GM19240 (cell line): ENCODE measurements around the gene TSC22D4.
"Not testable (repeated sequence)": the region's sequence is repeated elsewhere in the genome, so short reads cannot be mapped to it uniquely, and the experiment has no call there.

ENCODE experiments used
- DNase-seq: peaks from one replicate; pipeline ENCODE4 v3.0.0; 2011; ENCODE audit warnings: low spot score; ENCODE audit not compliant: insufficient read length

TSC22D4 gene

GRCh38 chr7:100478958-100479660, at the start of gene TSC22D4:
TSC22D4 (minus strand) TSS chr7:100479214; CDS start chr7:100478038, 1,176 bp downstream.
- peak; percentile 89 for DNase-seq

GRCh38 chr7:100528108-100528866, 49.3 kb upstream of the TSC22D4 start:
- DNase-seq, result not testable (repeated sequence)

- DNase-seq, result not testable (repeated sequence)
Measured at GRCh38 chr7:100523192-100523591, 44.2 kb upstream of the TSC22D4 start.

DNA sequence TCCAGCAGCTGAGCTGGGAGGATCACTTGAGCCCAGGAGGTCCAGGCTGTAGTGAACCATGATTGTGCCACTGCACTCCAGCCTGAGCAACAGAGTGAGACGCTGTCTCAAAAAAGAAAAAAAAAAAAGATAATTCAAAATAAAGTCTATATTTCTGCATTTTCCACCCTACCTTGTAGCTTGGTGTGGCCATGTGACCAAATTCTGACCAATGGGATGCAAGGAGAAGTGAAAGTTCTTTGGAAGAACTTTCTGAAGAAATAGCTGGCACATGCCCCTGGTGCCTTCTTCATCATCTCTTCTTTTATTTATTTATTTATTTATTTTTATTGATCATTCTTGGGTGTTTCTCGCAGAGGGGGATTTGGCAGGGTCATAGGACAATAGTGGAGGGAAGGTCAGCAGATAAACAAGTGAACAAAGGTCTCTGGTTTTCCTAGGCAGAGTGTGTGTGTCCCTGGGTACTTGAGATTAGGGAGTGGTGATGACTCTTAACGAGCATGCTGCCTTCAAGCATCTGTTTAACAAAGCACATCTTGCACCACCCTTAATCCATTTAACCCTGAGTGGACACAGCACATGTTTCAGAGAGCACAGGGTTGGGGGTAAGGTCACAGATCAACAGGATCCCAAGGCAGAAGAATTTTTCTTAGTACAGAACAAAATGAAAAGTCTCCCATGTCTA, 43.0 kb upstream of the TSC22D4 start:
- DNase-seq, result not testable (repeated sequence)

- no peak for DNase-seq
Measured at GRCh38 chr7:100521076-100521475, 42.1 kb upstream of the TSC22D4 start.

DNA sequence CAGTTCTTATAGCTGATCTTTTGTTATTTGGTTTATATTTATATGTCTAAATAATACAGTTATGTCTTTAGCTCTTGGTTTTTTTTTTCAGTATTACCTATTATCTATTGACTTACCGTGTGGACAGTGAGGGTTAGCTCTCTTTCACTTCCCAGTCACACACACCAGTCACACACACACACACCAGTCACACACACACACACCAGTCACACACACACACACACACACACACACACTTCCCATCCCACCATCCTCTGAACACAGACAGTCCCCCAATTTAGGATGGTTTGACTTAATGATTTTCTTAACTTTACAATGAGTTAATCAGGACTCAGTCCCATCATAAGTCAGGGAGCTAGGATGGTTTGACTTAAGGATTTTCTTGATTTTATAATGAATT, 41.1 kb upstream of the TSC22D4 start:
- no peak for DNase-seq

DNA sequence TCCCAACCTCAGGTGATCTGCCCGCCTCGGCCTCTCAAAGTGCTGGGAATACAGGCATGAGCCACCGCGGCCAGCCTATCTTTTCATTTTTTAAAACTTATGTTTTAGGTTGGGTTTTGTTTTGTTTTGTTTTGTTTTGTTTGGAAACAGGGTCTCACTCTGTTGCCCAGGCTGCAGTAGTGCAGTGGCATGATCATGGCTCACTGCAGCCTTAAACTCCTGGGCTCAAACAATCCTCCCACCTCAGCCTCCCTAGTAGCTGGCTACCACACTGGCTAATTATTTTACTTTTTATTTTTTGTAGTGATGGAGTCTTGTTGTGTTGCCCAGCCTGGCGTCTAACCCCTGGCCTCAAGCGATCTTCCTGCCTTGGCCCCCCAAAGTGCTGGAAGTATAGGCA, 40.6 kb upstream of the TSC22D4 start:
- no peak for DNase-seq

DNA sequence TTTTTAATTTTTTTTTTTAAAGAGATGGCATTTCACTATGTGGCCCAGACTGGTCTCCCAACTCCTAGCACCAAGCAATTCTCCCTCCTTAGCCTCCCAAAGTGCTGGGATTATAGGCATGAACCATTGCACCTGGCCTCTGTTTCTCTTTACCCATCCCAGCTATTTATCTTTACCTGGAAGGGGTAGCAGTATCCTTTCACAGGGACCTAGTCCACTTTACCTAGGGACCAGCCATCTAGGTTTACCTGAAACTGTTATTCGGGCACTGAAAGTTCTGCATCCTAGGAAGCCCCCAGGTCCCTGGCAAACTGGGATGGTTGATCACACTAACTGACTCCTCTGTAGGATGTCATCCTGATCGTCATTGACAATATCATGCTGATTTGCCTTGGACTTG, 38.3 kb upstream of the TSC22D4 start:
- DNase-seq, result no peak

DNA sequence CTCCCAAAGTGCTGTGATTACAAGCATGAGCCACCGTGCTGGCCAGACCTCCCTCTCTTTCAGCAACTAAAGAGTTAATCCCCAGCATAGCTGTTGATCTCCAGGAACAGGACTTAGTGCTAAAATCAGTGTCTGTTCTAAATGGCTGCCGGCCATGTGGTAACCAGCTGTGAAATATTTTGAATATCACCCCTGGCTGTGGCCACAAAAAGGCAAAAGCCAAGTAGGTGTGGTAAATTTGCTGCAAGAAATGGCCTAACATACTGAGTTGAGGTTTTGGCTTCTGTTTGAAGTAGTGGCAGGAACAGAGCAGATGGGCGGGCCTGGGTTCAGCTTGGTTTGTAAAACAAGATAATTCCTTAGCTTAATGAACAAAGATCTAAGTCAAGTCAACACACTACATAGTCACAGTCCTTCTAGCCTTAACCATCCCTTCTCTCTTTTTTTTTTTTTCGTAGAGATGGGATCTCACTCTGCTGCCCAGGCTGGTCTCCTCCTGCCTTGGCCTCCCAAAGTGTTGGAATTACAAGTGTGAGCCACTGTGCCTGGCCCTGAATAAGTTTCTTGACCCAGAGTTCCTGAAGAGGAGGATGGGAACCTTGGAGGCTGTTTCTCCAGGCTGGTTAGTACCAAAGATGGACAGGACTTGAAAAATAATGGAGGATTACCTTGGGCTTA, 37.3 kb upstream of the TSC22D4 start:
- DNase-seq, result peak; percentile 42

DNA sequence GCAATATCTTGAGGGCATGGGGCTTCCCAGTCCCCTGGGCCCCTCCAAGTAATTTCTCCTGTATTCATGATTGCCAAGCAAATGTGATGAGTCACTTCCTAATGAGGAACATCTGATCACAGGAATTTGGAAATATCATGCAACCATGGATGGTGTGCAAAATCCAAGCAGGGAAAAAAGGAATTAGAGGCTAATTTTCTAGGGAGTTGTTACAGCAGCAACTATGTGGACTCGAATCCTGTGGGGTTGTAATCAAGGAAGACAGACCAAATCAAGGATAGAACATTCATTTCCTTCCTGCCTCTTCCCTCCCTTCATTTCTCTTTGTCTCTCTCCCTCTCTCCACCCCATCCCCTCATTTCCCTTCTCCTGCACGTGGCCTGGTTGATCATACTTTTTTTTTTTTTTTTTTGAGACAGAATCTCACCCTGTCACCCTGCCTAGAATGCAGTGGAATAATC, 36.1 kb upstream of the TSC22D4 start:
- DNase-seq, result no peak

DNA sequence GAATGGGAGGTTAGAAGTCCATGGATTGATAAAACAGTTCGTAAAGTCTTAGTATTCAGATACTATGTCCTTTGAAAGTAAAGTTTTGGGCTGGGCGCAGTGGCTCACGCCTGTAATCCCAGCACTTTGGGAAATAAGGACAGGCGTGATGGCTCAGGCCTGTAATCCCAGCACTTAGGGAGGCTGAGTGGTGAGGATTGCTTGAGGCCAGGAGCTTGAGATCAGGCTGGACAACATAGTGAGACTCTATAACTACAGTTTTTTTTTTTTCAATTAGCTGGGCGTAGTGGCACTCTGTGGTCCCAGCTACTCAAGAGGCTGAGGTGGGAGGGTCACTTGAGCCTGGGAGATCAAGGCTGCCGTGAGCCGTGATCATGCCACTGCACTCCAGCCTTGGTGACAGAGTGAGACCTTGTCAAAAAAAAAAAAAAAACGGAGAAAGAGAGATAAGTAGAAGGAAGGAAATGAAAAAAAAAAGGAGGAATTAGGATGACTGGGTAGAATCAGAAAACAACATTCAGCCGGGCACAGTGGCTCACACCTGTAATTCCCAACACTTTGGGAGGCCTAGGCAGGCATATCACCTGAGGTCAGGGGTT, 34.3 kb upstream of the TSC22D4 start:
- no peak for DNase-seq

- no peak for DNase-seq
Measured at GRCh38 chr7:100510437-100511239, 31.6 kb upstream of the TSC22D4 start.

GRCh38 chr7:100509231-100509630, 30.2 kb upstream of the TSC22D4 start:
- DNase-seq, result no peak

GRCh38 chr7:100506356-100506923, 27.4 kb upstream of the TSC22D4 start:
- no peak for DNase-seq

- DNase-seq, result no peak
Measured at GRCh38 chr7:100504887-100505611, 26.0 kb upstream of the TSC22D4 start.

- DNase-seq, result not testable (repeated sequence)
Measured at GRCh38 chr7:100504031-100504430, 25.0 kb upstream of the TSC22D4 start.

DNA sequence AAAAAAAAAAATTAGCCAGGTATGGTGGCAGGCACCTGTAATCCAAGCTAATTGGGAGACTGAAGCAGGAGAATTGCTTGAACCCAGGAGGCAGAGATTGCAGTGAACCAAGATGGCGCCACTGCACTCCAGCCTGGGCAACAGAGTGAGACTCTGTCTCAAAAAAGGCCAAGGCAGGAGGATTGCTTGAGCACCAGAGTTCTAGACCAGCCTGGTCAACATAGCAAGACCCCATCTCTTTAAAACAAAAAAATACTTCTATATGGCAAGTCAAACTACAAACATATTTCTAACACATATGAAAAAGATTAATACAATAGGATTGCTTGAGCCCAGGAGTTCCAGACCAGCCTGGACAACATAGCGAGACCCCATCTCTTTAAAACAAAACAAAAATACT, 21.7 kb upstream of the TSC22D4 start:
- not testable (repeated sequence) for DNase-seq

- no peak for DNase-seq
Measured at GRCh38 chr7:100496509-100496908, 17.5 kb upstream of the TSC22D4 start.
